H1 (cell line): Measurements from ENCODE around the gene RNF135. TPM values are rescaled to one million over a fixed set of nuclear protein-coding genes. Genes with fewer than 3 reads are reported as not detected.

Experiments used
- BCL11A ChIP-seq, 2 experiments: IDR thresholded peaks; one replicate each; pipeline ENCODE4 v1.6.1; 2011; ENCODE audit warnings: low read depth in 2 of 2, low read length in 2 of 2, mild to moderate bottlenecking in 2 of 2
- CREB1 ChIP-seq: IDR thresholded peaks from 2 replicates; pipeline ENCODE4 v1.6.1; 2012; ENCODE audit warnings: inconsistent platforms
- EP300 ChIP-seq, 2 experiments: IDR thresholded peaks; 1 replicate in 1 of 2; 2 replicates in 1 of 2; pipeline ENCODE4 v1.6.1; 2011 to 2012; ENCODE audit warnings: low read depth in 2 of 2, low read length in 2 of 2, mild to moderate bottlenecking in 2 of 2, borderline replicate concordance in 1 of 2, inconsistent platforms in 1 of 2, moderate library complexity in 1 of 2
- POU5F1 ChIP-seq: IDR thresholded peaks from 2 replicates; pipeline ENCODE4 v1.6.1; 2011; ENCODE audit warnings: low read depth, mild to moderate bottlenecking, low read length, moderate library complexity
- RNF2 ChIP-seq: fragments of 200-900, 300-1000 bp; sonication (generic); IDR thresholded peaks from 2 replicates; pipeline ENCODE4 v1.7.1; 2016; ENCODE audit warnings: borderline replicate concordance, low read depth, mild to moderate bottlenecking, antibody characterized with exemption, low read length; ENCODE audit not compliant: poor library complexity, severe bottlenecking; ENCODE audit errors: missing control alignments
- SIRT6 ChIP-seq: IDR thresholded peaks from one replicate; pipeline ENCODE4 v1.7.1; 2012; ENCODE audit warnings: low read length, inconsistent platforms
- SP2 ChIP-seq: IDR thresholded peaks from 2 replicates; pipeline ENCODE4 v1.6.1; 2012; ENCODE audit warnings: mild to moderate bottlenecking, low read length, inconsistent platforms
- SRF ChIP-seq: IDR thresholded peaks from 2 replicates; pipeline ENCODE4 v1.6.1; 2011; ENCODE audit warnings: mild to moderate bottlenecking, low read depth, low read length, moderate library complexity
- polyA plus RNA-seq, 7 experiments: library from polyadenylated mRNA; depleted of rRNA in 3 of 7; stranded (reverse) in 5 of 7; unstranded in 2 of 7; fragments of >200 nt in 5 of 7; fragments of 200-250 nt in 2 of 7; gene quantifications; 1 replicate in 5 of 7; 2 replicates in 1 of 7; 4 replicates in 1 of 7; pipeline versions ENCODE4 v1.2.1 to v1.2.3, GENCODE V29; 2011 to 2013; ENCODE audit warnings: missing spikeins in 2 of 7, mixed read lengths in 2 of 7
- total RNA-seq: library from RNA; stranded (reverse); fragmentation: NEBNext Ultra II Directional; extraction: Animal tissue kit (Norgen Biotek cat#: 25700); gene quantifications from 2 replicates; pipeline ENCODE4 v1.2.1, GENCODE V29; 2021
- TF ChIP-seq, protein P1 (sequence below): fragments of 300-600 bp; sonication (generic); IDR thresholded peaks from 2 replicates; pipeline ENCODE4 v1.7.1; 2012; ENCODE audit warnings: low read length, moderate library complexity, mild to moderate bottlenecking, inconsistent platforms; ENCODE audit not compliant: insufficient replicate concordance
- TF ChIP-seq, protein P2 (sequence below): IDR thresholded peaks from 2 replicates; pipeline ENCODE4 v1.6.1; 2012; ENCODE audit warnings: inconsistent platforms

The RNF135 gene
- total and polyA plus RNA-seq, 2 of the 8 experiments (the other 6 are each of a cell fraction or from before 2014, with no cell fraction given) = 8.8 to 9.0 TPM

DNA sequence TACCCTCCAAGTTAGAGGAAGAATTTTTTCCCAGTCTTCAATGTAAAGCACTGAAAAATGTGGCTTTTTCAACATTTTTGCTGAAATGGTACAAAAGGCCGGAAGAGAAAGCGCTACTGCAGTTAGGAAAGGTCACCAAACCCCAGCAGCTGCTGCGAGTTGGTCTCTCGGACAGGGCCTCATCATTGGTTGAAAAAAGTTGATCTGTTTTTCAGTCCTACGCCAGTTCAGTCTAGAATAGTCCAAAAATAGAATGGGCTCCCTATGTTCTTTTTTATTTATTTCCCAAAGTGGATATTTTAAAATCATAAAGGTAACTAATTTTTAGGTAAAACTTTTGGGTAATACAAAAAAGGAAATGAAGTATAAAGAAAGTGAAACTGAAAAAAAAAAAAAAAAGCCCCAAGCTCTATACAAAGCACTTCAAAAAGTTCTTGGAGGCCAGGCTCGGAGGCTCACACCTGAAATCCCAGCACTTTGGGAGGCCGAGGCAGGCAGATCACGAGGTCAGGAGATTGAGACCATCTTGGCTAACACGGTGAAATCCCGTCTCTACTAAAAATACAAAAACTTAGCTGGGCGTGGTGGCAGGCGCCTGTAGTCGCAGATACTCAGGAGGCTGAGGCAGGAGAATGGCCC lies 31.7 kb upstream of the RNF135 start (continued):
- TF ChIP-seq, protein P1, sequence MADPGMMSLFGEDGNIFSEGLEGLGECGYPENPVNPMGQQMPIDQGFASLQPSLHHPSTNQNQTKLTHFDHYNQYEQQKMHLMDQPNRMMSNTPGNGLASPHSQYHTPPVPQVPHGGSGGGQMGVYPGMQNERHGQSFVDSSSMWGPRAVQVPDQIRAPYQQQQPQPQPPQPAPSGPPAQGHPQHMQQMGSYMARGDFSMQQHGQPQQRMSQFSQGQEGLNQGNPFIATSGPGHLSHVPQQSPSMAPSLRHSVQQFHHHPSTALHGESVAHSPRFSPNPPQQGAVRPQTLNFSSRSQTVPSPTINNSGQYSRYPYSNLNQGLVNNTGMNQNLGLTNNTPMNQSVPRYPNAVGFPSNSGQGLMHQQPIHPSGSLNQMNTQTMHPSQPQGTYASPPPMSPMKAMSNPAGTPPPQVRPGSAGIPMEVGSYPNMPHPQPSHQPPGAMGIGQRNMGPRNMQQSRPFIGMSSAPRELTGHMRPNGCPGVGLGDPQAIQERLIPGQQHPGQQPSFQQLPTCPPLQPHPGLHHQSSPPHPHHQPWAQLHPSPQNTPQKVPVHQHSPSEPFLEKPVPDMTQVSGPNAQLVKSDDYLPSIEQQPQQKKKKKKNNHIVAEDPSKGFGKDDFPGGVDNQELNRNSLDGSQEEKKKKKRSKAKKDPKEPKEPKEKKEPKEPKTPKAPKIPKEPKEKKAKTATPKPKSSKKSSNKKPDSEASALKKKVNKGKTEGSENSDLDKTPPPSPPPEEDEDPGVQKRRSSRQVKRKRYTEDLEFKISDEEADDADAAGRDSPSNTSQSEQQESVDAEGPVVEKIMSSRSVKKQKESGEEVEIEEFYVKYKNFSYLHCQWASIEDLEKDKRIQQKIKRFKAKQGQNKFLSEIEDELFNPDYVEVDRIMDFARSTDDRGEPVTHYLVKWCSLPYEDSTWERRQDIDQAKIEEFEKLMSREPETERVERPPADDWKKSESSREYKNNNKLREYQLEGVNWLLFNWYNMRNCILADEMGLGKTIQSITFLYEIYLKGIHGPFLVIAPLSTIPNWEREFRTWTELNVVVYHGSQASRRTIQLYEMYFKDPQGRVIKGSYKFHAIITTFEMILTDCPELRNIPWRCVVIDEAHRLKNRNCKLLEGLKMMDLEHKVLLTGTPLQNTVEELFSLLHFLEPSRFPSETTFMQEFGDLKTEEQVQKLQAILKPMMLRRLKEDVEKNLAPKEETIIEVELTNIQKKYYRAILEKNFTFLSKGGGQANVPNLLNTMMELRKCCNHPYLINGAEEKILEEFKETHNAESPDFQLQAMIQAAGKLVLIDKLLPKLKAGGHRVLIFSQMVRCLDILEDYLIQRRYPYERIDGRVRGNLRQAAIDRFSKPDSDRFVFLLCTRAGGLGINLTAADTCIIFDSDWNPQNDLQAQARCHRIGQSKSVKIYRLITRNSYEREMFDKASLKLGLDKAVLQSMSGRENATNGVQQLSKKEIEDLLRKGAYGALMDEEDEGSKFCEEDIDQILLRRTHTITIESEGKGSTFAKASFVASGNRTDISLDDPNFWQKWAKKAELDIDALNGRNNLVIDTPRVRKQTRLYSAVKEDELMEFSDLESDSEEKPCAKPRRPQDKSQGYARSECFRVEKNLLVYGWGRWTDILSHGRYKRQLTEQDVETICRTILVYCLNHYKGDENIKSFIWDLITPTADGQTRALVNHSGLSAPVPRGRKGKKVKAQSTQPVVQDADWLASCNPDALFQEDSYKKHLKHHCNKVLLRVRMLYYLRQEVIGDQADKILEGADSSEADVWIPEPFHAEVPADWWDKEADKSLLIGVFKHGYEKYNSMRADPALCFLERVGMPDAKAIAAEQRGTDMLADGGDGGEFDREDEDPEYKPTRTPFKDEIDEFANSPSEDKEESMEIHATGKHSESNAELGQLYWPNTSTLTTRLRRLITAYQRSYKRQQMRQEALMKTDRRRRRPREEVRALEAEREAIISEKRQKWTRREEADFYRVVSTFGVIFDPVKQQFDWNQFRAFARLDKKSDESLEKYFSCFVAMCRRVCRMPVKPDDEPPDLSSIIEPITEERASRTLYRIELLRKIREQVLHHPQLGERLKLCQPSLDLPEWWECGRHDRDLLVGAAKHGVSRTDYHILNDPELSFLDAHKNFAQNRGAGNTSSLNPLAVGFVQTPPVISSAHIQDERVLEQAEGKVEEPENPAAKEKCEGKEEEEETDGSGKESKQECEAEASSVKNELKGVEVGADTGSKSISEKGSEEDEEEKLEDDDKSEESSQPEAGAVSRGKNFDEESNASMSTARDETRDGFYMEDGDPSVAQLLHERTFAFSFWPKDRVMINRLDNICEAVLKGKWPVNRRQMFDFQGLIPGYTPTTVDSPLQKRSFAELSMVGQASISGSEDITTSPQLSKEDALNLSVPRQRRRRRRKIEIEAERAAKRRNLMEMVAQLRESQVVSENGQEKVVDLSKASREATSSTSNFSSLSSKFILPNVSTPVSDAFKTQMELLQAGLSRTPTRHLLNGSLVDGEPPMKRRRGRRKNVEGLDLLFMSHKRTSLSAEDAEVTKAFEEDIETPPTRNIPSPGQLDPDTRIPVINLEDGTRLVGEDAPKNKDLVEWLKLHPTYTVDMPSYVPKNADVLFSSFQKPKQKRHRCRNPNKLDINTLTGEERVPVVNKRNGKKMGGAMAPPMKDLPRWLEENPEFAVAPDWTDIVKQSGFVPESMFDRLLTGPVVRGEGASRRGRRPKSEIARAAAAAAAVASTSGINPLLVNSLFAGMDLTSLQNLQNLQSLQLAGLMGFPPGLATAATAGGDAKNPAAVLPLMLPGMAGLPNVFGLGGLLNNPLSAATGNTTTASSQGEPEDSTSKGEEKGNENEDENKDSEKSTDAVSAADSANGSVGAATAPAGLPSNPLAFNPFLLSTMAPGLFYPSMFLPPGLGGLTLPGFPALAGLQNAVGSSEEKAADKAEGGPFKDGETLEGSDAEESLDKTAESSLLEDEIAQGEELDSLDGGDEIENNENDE = no peak
- TF ChIP-seq SRF = no peak
- TF ChIP-seq SIRT6 = no peak
- no peak for TF ChIP-seq SP2
- TF ChIP-seq EP300 (IDR thresholded peaks at IDR 0.05; ENCODE audit: borderline replicate concordance in 1 of 2, low read depth in 2 of 2, low read length in 2 of 2) = no peak
- TF ChIP-seq BCL11A (IDR thresholded peaks at IDR 0.05; ENCODE audit: low read depth in 2 of 2, low read length in 2 of 2) = no peak
- TF ChIP-seq POU5F1 = no peak
- TF ChIP-seq RNF2 = no peak
- TF ChIP-seq CREB1 = no peak
- TF ChIP-seq, protein P2, sequence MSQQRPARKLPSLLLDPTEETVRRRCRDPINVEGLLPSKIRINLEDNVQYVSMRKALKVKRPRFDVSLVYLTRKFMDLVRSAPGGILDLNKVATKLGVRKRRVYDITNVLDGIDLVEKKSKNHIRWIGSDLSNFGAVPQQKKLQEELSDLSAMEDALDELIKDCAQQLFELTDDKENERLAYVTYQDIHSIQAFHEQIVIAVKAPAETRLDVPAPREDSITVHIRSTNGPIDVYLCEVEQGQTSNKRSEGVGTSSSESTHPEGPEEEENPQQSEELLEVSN = no peak
